DMS153 treated with DMSO at 0.1 percent for 48 hours (cell line): Measurements from ENCODE around the gene SERGEF.

ENCODE experiments used
- DNase-seq: peaks from one replicate; lab custom pipeline; 2025; ENCODE audit not compliant: unreplicated experiment; lab: John Stamatoyannopoulos, UW

The SERGEF gene

DNA sequence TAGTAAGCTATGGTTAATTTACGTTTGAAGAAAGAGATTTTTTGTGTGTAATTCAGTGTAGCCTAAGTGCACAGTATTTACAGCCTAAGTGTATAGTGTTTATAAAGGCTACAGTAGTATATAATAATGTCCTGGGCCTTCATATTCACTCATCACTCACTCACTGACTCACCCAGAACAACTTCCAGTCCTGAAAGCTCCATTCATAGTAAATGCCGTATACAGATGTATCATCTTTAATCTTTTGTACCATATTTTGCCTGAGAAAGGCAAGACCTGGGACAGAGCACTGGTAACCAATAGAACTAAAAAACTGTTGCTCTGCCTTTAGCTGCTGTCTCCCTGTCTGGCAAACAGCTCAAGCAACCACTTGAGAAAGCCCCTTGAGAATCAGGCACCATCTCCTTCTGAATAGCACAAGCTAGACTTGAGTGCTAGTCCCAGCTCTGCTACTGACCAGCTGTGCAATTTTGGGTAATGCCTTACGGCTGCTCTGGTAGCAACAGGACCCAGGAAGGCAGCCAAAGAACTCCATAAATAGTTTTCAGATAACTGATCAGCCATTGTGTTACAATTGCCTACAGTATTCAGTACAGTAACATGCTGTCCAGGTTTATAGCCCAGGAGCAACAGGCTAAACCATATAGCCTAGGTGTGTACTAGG is 146.9 kb downstream of the SERGEF start:
- DNase-seq: no peak

DNA sequence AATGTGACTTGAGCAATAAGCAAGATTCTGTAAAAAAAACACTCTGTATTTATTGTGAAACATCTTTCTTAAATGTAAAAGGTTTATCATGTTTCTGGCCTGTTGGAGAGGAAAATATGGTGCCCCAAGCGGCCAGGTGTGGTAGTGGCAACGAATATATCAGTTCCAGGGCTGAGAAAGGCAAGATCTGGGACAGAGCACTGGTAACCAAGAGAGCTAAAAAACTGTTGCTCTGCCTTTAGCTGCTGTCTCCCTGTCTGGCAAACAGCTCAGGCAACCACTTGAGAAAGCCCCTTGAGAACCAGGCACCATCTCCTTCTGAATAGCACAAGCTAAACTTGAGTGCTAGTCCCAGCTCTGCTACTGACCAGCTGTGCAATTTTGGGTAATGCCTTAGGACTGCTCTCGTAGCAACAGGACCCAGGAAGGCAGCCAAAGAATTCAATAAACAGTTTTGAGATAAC is 148.3 kb downstream of the SERGEF start:
- no peak for DNase-seq

DNA sequence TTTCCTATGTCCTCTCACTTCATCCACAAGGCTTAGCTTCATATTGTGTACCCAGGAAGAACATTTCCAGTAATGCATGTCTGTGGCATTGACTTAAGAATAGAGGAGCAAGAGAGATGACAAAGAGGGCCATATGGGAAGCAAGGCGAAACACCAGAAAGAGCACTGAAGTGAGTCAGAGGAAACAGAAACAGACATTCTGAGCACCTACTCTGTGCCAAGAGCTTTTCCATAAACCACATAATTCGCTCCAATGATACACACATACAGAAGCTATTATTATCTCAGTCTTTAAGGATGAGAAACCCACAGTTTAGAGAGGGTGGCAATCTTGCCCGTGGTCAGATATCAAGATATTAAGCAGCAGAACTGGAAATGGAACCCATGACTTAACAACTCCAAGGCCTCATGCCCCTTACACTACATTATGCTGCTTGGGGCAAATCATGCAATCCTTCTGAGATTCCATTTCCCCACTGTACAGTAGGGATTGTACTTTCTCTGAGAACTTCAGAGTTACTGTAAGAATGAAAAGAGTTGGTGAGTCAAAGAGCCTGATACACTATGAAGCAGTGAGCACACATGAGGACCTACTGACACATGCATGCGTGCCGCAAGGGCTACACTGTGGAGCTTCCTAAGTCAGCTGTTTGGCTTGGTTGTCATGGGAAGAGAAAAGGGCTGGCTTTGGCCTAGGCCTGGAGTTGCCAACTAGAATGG is 151.7 kb downstream of the SERGEF start:
- DNase-seq: no peak

DNA sequence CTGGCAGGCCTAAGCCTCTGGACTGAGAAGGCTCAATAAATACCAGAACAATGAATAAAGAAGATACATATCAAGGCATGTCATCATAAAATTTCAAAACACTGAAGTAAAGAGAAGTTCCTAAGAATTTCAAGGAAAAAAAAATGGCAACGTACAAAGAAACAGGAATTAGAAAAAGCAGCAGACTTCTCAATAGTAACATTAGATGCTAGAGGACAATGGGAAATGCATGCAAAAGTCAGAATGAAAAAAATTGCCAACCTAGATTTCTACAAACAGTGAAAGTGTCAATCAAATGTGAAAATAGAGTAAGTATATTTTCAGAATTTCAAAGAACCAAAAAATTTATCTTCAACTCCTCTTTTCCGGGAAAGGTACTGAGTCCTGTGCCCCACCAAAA is 153.3 kb downstream of the SERGEF start:
- no peak for DNase-seq

DNA sequence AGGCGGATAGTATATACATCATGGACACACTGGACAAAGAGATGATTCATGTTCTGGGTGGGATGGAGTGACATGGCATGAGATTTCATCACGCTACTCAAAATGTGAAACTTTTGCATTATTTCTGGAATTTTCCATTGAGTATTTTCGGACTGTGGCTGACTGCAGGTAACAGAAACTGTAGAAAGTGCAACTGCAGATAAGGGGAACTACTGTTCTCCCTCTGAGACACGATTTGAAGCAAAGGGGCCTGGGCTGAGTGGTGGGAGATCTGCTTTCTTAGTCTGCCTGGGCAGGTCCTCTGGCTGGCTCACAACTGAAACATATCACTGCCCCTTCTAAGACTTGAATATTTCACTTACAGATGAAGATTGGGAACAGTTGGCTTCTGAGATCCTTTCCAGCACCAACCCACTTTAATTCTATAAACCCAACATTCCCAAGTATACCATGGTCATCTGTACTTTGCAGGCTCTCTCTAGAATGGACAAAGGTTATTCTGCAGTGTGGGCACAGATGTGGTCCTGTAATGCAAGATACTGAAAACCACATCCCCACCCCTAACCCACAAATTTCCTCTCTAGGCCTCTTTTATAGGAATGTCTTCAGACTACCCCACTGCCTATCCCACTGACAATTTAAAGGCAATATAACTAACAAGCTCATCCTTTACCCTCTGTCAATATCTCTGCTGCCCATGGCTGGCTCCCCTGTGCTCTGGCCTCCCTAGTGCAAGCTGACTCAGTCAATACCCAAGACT is 157.1 kb downstream of the SERGEF start:
- no peak for DNase-seq

DNA sequence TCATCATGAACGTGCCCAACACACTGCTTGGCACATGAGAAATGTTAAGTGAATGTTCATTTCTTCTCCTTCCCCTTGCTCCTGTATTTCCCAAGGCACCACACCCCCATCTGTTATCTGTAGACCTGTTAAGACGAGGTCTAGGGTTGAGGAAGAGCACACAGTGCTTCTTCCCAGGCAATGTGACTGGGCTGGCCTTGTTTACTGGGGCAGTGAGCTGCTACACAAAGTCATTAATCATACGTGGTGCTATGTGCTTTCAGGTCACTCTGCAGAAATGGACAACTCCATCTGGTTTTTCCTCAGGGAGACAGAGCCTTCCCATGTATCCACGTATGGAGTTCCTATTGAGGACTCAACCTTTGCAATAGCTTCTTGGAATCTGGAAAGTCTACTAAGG is 159.6 kb downstream of the SERGEF start:
- DNase-seq: no peak

DNA sequence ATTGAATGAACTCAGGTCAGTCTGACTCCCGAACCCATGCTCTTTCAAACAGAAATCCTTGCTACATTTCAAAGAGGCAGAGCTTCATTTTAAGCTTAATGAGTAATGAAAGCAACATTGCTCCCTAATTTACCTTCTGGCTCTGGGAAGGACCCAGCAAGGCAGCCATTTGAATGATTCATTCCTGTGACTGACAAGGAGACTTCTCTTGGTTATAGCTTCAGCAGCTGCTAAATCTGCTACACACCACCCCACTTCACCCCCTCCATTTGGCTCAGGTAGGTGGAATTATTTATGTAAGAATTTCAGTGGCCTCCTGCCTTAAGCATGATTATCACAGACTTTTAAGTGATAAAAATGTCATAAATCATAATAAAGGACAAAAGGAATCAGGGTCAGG is 160.6 kb downstream of the SERGEF start:
- no peak for DNase-seq

DNA sequence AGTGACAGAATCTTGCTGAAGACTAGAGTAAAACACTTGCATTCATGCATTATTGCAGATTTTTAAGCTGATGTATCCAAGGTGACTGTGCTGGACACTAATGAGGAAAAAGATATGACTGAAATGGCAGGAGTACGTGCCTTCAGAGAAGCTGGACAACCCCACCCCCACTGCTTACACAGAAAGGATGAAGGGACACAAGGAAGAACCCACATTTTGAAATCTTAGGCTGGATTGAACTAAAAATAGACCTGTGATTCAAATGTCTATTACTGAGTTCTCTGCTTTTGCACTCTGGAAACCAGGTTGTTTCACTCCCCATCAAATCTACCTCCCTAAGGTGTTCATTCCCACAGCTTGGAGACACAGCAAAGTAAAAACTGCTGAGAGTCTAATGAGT is 161.2 kb downstream of the SERGEF start:
- no peak for DNase-seq

DNA sequence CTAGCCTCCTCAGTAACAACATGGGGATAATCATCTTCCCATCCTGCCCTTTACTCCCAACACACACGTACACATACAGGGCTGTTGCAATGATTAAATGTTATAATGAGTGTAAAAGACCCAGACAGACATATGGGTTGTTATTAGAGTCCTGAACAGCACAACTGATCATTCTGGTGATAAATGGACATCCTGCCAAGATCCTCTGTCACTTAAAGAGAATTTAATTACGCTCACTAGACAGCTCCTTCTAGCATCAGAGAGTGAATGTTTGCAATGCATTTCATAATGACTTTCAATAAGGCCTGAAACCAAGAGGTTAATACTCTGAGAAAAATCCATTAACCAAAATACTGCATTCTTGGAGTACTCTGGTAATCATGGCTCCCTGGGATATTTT is 162.5 kb downstream of the SERGEF start:
- no peak for DNase-seq

DNA sequence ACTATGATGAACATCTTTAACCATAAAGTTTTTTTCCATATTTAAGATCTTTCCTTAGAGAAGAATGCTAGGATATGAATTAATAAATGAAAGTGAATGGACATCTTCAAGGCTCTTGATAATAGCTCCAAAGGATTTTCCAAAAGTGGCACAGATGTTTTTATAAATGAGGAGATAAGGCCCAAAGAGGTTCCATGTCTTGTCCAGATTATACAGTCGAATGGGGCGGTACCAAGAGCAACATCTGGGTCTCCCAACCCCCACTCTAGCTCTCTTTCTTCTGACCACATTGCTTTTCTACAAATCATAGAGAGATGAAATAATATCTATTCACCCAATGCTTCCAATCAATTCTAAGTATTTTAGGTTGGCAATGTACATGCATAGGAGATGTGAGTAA is 164.1 kb downstream of the SERGEF start:
- DNase-seq: no peak

DNA sequence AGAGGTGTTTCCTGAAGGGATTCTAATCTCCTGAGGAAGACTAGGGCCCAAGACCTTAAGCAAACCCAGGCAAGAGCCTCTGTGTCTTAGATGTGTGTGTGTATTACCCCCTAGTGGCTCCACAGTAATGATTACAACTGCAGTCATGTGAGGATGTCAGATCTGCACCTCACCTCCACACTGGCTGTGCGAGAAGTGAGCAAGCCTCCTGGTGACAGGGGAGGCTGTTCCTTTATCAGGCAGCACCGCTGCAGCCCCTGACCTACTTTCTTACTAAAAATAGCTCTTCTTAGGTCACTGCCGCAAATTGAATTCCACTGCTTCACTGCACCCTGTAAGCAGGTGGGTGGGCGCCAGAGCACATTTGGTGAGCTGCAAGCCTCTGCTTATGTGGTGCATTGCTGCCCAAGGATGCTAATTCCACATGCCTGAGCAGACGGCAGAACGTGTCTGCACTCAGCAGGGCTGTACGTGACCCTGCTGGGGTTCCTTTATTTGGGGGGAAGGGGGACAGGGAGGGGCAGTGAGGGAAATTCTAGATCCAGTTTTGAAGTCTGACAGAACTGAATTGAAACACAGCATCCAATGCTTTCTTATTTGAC is 165.9 kb downstream of the SERGEF start:
- DNase-seq: no peak

DNA sequence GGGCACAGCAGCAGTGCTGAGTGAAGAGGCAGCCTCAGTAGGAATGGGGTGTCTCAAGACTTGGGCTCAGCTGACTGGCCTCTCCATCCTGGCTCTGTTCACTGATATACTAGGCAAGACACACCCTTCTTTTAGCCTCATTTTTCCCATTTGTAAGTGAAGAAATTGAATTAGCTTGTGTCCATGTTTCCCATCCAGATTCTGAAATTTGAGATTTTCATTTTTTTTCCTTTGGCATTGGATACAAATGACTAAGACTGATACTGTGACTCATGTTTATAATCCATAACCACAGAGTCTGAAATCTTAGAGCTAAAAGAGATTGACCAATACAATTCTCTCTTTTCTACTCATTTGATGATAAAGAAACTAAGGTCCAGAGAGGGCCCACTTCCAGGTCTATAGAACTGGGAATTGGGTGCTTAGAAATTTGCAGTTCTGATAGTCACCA is 167.4 kb downstream of the SERGEF start:
- no peak for DNase-seq

DNA sequence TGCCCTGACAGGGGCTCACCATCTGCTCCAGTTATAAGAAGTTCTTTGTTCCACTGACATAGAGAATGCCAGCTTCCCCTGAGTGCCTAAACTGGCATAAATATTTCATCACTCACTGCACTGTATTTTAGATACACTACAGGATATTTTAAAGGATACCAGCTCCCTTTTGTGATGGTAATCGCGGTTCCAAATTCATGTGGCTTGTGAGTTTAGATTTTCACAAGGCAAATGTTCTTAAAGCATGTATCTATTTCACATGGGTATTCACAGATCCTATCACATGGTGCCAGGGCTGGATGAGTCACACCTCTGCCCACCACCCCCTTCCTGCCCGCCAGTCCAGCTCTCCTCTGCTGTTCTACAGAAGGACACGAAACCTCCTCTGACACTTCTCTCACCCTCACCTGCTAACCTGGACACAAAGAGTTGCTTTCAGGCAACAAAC is 172.7 kb downstream of the SERGEF start:
- DNase-seq: no peak

DNA sequence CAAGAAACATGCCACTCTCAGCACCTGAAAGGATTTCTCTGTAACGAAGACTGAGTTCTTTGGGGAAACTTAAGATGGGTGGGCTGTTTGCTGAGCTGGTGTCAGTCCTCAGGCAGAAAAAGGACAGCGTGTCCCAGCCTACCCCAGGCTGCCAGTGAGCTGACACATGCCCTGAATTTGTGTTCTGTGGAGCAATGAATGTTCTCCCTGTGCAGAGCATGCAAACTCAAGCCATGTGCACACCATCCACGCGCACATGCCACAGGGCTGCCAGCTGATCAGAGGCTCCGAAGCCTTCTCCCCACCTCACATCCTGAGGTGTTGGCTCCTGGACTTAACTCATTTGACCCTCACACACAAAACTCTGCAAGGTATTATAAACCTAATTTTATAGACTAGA is 173.4 kb downstream of the SERGEF start:
- DNase-seq: no peak

DNA sequence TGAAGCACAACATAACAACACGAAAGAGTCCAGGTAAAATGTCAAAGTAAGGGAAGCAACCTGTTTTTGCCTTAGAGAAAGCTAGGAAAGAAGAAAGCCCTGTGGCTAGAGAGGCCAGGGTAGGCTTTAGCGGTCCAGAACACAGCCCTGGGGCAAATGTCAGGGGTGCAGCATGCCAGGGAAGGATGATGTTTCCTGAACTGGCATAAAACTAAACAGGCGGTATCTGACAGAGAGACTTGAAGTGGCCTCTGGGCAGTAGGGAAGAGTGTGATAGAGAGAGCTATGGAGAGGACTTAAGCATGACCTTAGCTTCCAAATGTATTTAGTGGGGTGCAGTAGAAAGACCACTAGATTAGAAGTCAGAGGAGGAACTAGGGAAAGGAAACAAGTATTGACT is 174.7 kb downstream of the SERGEF start:
- no peak for DNase-seq

DNA sequence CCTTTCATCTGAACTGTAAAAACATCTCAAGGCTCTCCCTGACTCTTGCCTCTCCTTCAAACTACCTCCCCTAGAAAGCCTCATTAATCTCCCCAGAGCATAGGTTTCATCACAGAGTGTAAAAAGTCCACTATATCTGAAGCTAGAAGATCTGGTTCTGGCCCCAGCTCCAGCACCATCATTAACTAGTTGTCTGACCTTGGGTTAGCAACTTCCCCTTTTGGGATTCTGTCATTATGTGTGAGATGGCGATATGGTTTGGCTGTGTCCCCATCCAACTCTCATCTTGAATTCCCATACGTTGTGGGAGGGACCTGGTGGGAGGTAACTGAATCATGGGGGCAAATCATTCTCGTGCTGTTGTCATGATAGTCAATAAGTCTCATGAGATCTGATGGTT is 181.0 kb downstream of the SERGEF start:
- no peak for DNase-seq

DNA sequence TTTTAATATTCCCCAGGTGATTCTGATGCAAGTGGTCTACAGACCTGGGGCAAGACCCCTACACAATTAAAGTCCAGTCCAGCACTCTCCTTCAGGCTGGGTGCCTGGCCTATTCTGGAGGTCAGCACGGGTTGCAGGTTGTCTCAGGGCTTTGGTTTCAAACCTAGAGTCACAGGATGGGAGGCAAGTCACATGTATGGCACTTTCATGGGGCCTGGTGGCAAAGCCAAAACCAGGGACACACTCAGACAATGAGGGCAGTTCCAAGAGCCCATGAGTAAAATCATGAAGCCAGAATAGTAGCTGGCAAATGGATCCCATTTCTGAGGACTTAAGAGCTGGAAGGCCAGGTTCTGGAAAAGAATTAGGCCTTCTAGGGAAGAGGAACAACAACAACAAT is 181.6 kb downstream of the SERGEF start:
- no peak for DNase-seq

DNA sequence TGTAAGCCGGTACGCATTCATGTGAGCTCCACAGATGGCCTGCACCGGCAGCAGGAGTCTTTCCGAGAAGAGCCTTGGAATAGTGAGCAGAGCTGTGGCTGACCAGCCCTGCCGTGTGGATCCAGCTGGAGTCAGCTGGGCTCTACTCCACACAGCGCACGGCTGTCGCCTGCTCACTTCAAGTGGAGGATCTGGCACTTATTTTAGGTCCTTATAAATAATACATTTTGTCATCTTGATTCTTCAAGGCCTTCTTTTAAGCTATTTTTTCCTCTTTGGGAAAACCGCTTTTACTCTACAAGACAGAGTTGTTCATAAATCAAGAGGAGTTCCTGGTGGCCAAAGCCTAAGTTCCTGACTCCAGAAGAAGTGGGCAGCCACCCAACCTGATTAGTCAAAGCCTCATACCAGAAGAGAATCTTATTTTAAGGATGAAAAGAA is 184.5 kb downstream of the SERGEF start:
- DNase-seq: no peak

DNA sequence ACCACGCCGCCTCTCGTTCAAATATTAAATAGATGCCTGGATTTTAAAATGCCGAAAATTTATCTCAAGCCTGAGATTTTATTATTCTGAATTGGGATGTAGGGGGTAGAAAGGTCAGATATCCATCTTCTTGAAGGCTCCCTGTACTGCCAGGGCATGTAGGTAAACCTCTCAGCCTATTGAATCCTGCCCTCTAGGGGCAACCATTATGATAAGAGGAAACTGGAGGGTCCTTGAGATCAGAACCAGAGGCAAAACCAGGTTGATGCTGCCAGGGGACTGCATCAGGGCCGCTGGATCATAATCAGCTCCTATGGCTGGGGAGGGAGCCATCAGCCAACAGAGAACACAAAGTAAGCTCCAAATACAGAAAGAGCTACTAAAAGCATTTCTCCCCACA is 185.8 kb downstream of the SERGEF start:
- peak; percentile 21 for DNase-seq

DNA sequence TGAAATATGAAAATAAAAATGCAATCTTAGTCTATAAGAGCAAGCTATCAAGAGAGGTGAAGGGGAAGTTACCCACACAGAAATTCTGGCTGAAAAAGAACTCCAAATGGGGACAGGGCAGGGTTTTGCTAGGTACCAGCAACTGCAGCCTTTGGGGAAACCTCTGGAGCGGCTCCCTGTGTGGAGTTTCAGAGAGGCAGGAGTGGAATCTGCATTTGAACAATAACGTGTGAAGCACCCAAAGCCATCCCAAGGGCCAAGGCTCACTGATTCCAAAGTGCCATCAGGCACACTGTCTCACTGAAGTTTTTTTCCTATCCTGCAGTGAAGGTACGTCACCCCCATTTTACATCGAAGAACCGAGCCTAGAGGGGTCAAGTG is 190.5 kb downstream of the SERGEF start:
- DNase-seq: no peak

DNA sequence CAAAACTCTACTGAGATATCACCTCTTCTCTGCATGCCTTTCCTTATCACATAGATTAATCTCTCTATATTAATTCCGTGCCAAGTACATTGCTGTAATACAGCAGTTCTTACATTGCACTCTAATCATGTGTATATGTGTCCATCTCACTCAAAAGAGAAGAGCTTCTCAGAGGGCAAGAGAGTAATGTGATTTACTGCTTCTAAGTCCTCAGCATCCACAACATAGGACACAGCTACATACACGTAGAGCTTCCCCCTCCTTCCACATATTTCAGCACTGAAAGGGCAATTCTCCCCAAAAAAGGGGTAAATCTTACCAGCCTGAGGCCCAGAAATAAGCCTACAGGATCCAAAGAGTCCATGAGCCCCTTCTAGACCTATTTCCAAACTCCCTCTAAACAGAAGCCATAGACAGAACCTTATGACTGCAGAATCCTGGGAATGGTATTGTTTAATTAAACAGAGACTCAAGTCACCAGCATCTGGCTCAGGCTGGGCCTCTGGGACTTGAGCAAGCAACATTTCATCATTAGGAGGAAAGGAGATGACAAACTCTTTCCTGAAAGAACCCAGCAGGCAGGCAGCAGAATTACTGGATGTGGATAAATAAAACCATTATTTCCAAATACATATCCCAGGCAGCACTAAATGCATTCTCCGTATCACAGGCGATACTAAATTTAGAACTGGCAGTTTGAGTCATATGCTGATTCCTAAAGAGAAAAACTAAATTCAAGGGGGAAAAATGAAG is 191.0 kb downstream of the SERGEF start:
- DNase-seq: no peak
